DOHH2 (cell line): Measurements from ENCODE around the gene GPR108.

ENCODE experiments used
- H3F3A ChIP-seq: fragments of 200-600 bp; sonication (generic), shearing (Covaris generic); 2 replicates; pipeline ENCODE4 v1.6.0; 2016; ENCODE audit warnings: antibody characterized with exemption, mild to moderate bottlenecking; ENCODE audit not compliant: control insufficient read depth, insufficient read depth
- H3K27ac ChIP-seq: fragments of 200-600 bp; sonication (generic); 2 replicates; pipeline ENCODE4 v1.5.1; 2014; ENCODE audit warnings: low read depth, mild to moderate bottlenecking, low read length, moderate library complexity
- H3K27me3 ChIP-seq: fragments of 200-600 bp; sonication (generic); 2 replicates; pipeline ENCODE4 v1.6.1; 2014; ENCODE audit warnings: mild to moderate bottlenecking, low read length, mixed read lengths; ENCODE audit not compliant: control insufficient read depth
- H3K36me3 ChIP-seq: fragments of 200-600 bp; sonication (generic); 2 replicates; pipeline ENCODE4 v1.6.1; 2014; ENCODE audit warnings: mild to moderate bottlenecking, low read length, moderate library complexity, mixed read lengths; ENCODE audit not compliant: control insufficient read depth
- H3K4me1 ChIP-seq: fragments of 200-600 bp; sonication (generic); 2 replicates; pipeline ENCODE4 v1.6.1; 2014; ENCODE audit warnings: mild to moderate bottlenecking, low read length, mixed read lengths; ENCODE audit not compliant: control insufficient read depth
- H3K4me2 ChIP-seq: fragments of 200-600 bp; sonication (generic); 2 replicates; pipeline ENCODE4 v1.6.0; 2014; ENCODE audit warnings: mild to moderate bottlenecking, low read length, moderate library complexity
- H3K4me3 ChIP-seq: fragments of 200-600 bp; sonication (generic); 2 replicates; pipeline ENCODE4 v1.5.1; 2014; ENCODE audit warnings: mild to moderate bottlenecking, low read length, mixed read lengths
- H3K79me2 ChIP-seq: fragments of 200-600 bp; sonication (generic); 2 replicates; pipeline ENCODE4 v1.6.1; 2014; ENCODE audit warnings: mild to moderate bottlenecking, low read length, mixed read lengths; ENCODE audit not compliant: control insufficient read depth
- H3K9me2 ChIP-seq: fragments of 200-600 bp; sonication (generic); replicated peaks from 2 replicates; pipeline ENCODE4 v1.6.1; 2014; ENCODE audit warnings: mild to moderate bottlenecking, low read length, mixed read lengths; ENCODE audit not compliant: control insufficient read depth
- H3K9me3 ChIP-seq: fragments of 200-600 bp; sonication (generic); 2 replicates; pipeline ENCODE4 v1.6.1; 2014; ENCODE audit warnings: antibody characterized with exemption, low read length, mixed read lengths; ENCODE audit not compliant: control insufficient read depth, insufficient read depth
- H4K20me1 ChIP-seq: fragments of 200-600 bp; sonication (generic); 2 replicates; pipeline ENCODE4 v1.6.0; 2014; ENCODE audit warnings: low read depth, mild to moderate bottlenecking, antibody characterized with exemption, low read length, moderate library complexity; ENCODE audit not compliant: control insufficient read depth, insufficient read depth
- EZH2phosphoT487 ChIP-seq: fragments of 200-600 bp; sonication (generic); IDR thresholded peaks from 2 replicates; pipeline ENCODE4 v1.6.1; 2017; ENCODE audit warnings: borderline replicate concordance, mild to moderate bottlenecking, antibody characterized with exemption, low read length, moderate library complexity, mixed read lengths
- TF ChIP-seq, protein P1 (sequence below): fragments of 200-600 bp; sonication (generic); IDR thresholded peaks from one replicate; pipeline ENCODE4 v1.5.1; 2014; ENCODE audit warnings: antibody characterized with exemption, mild to moderate bottlenecking, low read depth, low read length; ENCODE audit not compliant: poor library complexity, severe bottlenecking

The GPR108 gene

DNA sequence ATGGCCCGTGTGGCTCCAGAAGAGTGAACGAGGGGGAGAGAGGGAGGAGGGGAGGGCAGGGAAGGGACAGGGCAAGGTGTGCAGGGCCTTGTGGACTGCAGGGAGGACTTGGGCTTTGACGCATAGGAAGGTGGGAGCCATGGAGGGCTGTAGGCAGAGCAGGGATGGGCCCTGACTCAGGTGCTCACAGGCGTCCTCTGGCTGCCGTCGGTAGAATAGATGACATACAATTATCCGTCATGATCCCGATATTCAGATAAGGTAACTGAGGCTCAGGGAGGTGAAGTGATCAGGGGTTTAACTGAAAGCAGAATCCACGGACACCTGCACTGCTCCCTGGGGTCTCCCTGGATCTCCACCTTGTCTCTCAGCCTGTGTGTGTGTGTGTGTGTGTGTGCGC lies 20.3 kb downstream of the GPR108 start:
- peaks cover 13% of the 10 kb centered on the region for H3K4me1 ChIP-seq
- no peaks in the 10 kb centered on the region for H3K9me3 ChIP-seq
- H3K79me2 ChIP-seq, result no peaks in the 10 kb centered on the region
- no peak overlapping the region for H3K27ac ChIP-seq
- H3K4me2 ChIP-seq, result no peak overlapping the region
- no peaks in the 10 kb centered on the region for H3K36me3 ChIP-seq
- H3F3A ChIP-seq, result 0 out of 2 replicates have a peak, but pooled peaks cover 6% of the 10 kb centered on the region
- no peaks in the 10 kb centered on the region for H3K9me2 ChIP-seq
- TF ChIP-seq, protein P1, sequence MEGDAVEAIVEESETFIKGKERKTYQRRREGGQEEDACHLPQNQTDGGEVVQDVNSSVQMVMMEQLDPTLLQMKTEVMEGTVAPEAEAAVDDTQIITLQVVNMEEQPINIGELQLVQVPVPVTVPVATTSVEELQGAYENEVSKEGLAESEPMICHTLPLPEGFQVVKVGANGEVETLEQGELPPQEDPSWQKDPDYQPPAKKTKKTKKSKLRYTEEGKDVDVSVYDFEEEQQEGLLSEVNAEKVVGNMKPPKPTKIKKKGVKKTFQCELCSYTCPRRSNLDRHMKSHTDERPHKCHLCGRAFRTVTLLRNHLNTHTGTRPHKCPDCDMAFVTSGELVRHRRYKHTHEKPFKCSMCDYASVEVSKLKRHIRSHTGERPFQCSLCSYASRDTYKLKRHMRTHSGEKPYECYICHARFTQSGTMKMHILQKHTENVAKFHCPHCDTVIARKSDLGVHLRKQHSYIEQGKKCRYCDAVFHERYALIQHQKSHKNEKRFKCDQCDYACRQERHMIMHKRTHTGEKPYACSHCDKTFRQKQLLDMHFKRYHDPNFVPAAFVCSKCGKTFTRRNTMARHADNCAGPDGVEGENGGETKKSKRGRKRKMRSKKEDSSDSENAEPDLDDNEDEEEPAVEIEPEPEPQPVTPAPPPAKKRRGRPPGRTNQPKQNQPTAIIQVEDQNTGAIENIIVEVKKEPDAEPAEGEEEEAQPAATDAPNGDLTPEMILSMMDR, result no peak
- TF ChIP-seq EZH2phosphoT487, result no peak
- H3K4me3 ChIP-seq, result no peak overlapping the region
- H4K20me1 ChIP-seq, result no peaks in the 10 kb centered on the region
- no peaks in the 10 kb centered on the region for H3K27me3 ChIP-seq

DNA sequence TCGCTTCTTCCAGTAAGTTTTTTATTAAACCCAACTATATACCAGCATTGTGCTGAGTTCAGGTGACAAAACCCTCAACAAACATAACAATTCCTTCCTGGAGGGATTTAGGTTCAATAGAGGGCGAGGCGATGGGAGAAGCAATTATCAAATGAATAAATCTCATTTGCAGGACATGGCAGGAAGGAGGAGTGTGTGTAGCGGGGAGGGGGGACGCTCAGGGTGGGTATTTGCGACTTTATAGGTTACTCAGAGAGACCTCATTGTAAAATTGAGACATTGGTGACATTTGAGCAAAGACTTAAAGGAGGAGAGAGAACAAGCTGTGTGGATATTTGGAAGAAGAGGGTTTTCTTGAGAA lies 20.8 kb downstream of the GPR108 start:
- H3K9me3 ChIP-seq, result no peaks in the 10 kb centered on the region
- no peaks in the 10 kb centered on the region for H4K20me1 ChIP-seq
- H3K4me2 ChIP-seq, result no peak overlapping the region
- no peaks in the 10 kb centered on the region for H3K36me3 ChIP-seq
- no peaks in the 10 kb centered on the region for H3K79me2 ChIP-seq
- H3K4me1 ChIP-seq, result peaks cover 9% of the 10 kb centered on the region
- no peaks in the 10 kb centered on the region for H3K27me3 ChIP-seq
- H3F3A ChIP-seq, result 0 out of 2 replicates have a peak, but pooled peaks cover 6% of the 10 kb centered on the region
- H3K9me2 ChIP-seq, result no peaks in the 10 kb centered on the region
- H3K27ac ChIP-seq, result no peak overlapping the region
- no peak overlapping the region for H3K4me3 ChIP-seq
- TF ChIP-seq, protein P1, result no peak
- no peak for TF ChIP-seq EZH2phosphoT487

DNA sequence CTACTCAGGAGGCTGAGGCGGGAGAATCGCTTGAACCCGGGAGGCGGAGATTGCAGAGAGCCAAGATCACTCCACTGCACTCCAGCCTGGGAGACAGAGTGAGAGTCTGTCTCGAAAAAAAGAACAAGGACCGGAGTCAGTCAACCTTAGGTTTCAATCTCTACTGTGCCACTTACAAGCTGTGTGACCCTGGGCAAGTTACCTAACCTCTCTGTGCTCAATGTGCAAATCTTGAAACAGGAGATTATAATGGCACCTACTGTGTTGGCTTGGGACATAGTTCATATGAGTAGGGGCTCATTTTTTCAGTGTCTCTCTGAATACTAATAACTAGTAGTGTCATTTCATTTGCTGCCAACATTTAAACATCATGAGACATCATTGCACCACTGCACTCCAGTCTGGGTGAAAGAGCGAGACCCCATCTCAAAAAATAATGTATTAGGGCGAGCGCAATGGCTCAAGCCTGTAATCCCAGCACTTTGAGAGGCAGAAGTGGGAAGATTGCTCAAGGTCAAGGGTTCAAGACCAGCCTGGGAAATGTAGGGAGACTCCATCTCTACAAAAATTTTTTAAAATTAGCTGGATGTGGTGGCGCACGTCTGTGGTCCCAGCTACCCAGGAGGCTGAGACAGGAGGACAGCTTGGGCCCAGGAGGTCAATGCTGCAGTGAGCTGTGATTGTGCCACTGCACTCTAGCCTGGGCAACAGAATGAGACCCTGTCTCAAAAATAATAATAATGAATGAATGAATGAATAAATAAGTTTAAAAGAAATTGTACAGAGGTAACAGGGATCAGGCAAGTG lies 22.4 kb downstream of the GPR108 start:
- H3K27ac ChIP-seq, result no peak overlapping the region
- H3K27me3 ChIP-seq, result peaks cover 5% of the 10 kb centered on the region
- no peaks in the 10 kb centered on the region for H3K36me3 ChIP-seq
- 0 out of 2 replicates have a peak, but pooled peaks cover 6% of the 10 kb centered on the region for H3F3A ChIP-seq
- TF ChIP-seq EZH2phosphoT487, result no peak
- TF ChIP-seq, protein P1, result no peak
- H3K9me3 ChIP-seq, result no peaks in the 10 kb centered on the region
- H3K4me1 ChIP-seq, result no peaks in the 10 kb centered on the region
- H3K4me2 ChIP-seq, result no peak overlapping the region
- H3K79me2 ChIP-seq, result no peaks in the 10 kb centered on the region
- no peaks in the 10 kb centered on the region for H3K9me2 ChIP-seq
- no peaks in the 10 kb centered on the region for H4K20me1 ChIP-seq
- H3K4me3 ChIP-seq, result no peak overlapping the region
